K562 treated with DMSO at 1 percent for 4 hours (cell line): ENCODE measurements around the gene GOLGA8O. TPM values are rescaled to one million over a fixed set of nuclear protein-coding genes. Genes with fewer than 3 reads are reported as not detected.

Experiments used
- total RNA-seq: library from RNA; unstranded; fragments of 300-600 nt; gene quantifications from 2 replicates; pipeline ENCODE4 v1.2.3, GENCODE V29; 2022; ENCODE audit not compliant: insufficient read depth

The GOLGA8O gene, protein sequence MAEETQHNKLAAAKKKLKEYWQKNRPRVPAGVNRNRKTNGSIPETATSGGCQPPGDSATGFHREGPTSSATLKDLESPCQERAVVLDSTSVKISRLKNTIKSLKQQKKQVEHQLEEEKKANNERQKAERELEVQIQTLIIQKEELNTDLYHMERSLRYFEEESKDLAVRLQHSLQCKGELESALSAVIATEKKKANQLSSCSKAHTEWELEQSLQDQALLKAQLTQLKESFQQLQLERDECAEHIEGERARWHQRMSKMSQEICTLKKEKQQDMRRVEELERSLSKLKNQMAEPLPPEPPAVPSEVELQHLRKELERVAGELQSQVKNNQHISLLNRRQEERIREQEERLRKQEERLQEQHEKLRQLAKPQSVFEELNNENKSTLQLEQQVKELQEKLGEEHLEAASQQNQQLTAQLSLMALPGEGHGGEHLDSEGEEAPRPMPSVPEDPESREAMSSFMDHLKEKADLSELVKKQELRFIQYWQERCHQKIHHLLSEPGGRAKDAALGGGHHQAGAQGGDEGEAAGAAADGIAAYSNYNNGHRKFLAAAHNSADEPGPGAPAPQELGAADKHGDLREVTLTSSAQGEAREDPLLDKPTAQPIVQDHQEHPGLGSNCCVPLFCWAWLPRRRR
- total RNA-seq, result not detected in 2 replicates

DNA sequence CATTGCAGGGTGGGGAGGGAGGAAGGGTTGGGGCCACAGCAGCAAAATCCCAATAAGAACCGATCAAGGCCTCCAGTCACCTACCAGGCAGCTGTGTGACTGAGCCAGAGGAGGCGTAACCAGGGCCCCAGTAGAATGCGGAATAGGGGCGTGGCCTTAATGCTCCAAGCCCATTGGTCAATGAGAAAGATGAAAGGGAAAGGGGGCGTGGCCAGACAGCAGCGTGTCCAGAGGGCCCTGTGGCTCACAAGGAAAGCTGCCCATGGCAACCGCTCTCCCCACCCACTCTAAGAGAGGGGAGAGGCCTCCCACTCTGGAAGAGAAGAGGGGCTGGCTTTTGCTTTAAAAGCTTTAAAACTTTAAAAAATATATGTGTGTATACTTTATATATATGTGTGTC, at the start of gene GOLGA8O:
Gene GOLGA8O (minus strand): TSS at position 101 of the 400 bp plus-strand sequence. CDS start 98 bp downstream, at position 3.

GRCh38 chr15:32403192-32403591, 52.2 kb downstream of the GOLGA8O start, which contains the start of gene GOLGA8K:
Gene GOLGA8K, minus strand, starts transcription at chr15:32403292. Its CDS starts 98 bp downstream, at chr15:32403194.

Other genes starting within 250 kb of the GOLGA8O start
- gene GOLGA8K, start 52.3 kb downstream of the GOLGA8O start, total RNA-seq, result not detected in 2 replicates
- gene GOLGA8N, start 137.8 kb upstream of the GOLGA8O start, total RNA-seq, result 0.42 and 1.3 TPM in 2 replicates
- gene ARHGAP11A, start 159.9 kb upstream of the GOLGA8O start, total RNA-seq, result 10.5 and 12.8 TPM in 2 replicates
- gene SCG5, start 186.1 kb upstream of the GOLGA8O start, total RNA-seq, result not detected in 2 replicates